HG03108 (cell line): ENCODE data around the gene HTR3D.
"Not testable (repeated sequence)": the region's sequence is repeated elsewhere in the genome, so short reads cannot be mapped to it uniquely, and the experiment has no call there.

ENCODE experiments used
- ATAC-seq: cut with Tn5 transposase; IDR thresholded peaks from one replicate; pipeline ENCODE4 v1.9.1; 2021; ENCODE audit warnings: moderate library complexity; ENCODE audit not compliant: unreplicated experiment

HTR3D gene

GRCh38 chr3:184031187-184031792 lies at the start of gene HTR3D:
Gene HTR3D (plus strand): TSS chr3:184031742. CDS start chr3:184031742, 0 bp downstream.
- no peak for ATAC-seq

- ATAC-seq: no peak
Observed at GRCh38 chr3:183981990-183982644, 49.4 kb upstream of the HTR3D start.

GRCh38 chr3:183984127-183984740 lies 47.3 kb upstream of the HTR3D start:
- no peak for ATAC-seq

GRCh38 chr3:183984749-183985729 lies 46.5 kb upstream of the HTR3D start:
- ATAC-seq: no peak

GRCh38 chr3:183987000-183987600 lies 44.4 kb upstream of the HTR3D start:
- no peak for ATAC-seq

- no peak for ATAC-seq
Observed at GRCh38 chr3:183988216-183988790, 43.2 kb upstream of the HTR3D start.

GRCh38 chr3:183991403-183991802 lies 40.1 kb upstream of the HTR3D start:
- ATAC-seq: no peak

- no peak for ATAC-seq
Observed at GRCh38 chr3:184001761-184002160, 29.8 kb upstream of the HTR3D start.

GRCh38 chr3:184002469-184002868 lies 29.1 kb upstream of the HTR3D start:
- no peak for ATAC-seq

- ATAC-seq: no peak
Observed at GRCh38 chr3:184003187-184003967, 28.2 kb upstream of the HTR3D start.

GRCh38 chr3:184004476-184004875 lies 27.1 kb upstream of the HTR3D start:
- no peak for ATAC-seq

GRCh38 chr3:184005941-184006507 lies 25.5 kb upstream of the HTR3D start:
- peak; percentile 81 for ATAC-seq

GRCh38 chr3:184007143-184007813 lies 24.3 kb upstream of the HTR3D start:
- ATAC-seq: not testable (repeated sequence)

- no peak for ATAC-seq
Observed at GRCh38 chr3:184008161-184008560, 23.4 kb upstream of the HTR3D start.

- ATAC-seq: no peak
Observed at GRCh38 chr3:184011230-184011876, 20.2 kb upstream of the HTR3D start.

- ATAC-seq: no peak
Observed at GRCh38 chr3:184011937-184012889, 19.3 kb upstream of the HTR3D start.

GRCh38 chr3:184015381-184016019 lies 16.0 kb upstream of the HTR3D start:
- no peak for ATAC-seq
